ENCODE results near the gene PPP2R3C. TPM values are rescaled to one million over a fixed set of nuclear protein-coding genes. Genes with fewer than 3 reads are reported as not detected.

PPP2R3C gene
- total RNA-seq, 1 experiment from 2014 or later: 28.8 TPM

GRCh38 chr14:35146711-35147149 is 24.9 kb upstream of the PPP2R3C start:
- no peaks in the 10 kb centered on the region for H3K27me3 ChIP-seq (ENCODE audit: control insufficient read depth, insufficient read depth, low read length)
- DNase-seq: no peak

GRCh38 chr14:35144029-35144428 is 22.2 kb upstream of the PPP2R3C start:
- H3K27me3 ChIP-seq (ENCODE audit: control insufficient read depth, insufficient read depth, low read length): no peaks in the 10 kb centered on the region
- no peak for DNase-seq
- H3K36me3 ChIP-seq (replicated peaks; ENCODE audit: control insufficient read depth, insufficient read depth, low read length): no peaks in the 10 kb centered on the region
- H3K4me3 ChIP-seq (ENCODE audit: insufficient read depth, low read depth, low read length): no peak overlapping the region

More at GRCh38 chr14:35146711-35147149, 24.9 kb upstream of the PPP2R3C start:
- H3K4me3 ChIP-seq (ENCODE audit: insufficient read depth, low read depth, low read length): no peak overlapping the region
- no peaks in the 10 kb centered on the region for H3K36me3 ChIP-seq (replicated peaks; ENCODE audit: control insufficient read depth, insufficient read depth, low read length)

- H3K4me3 ChIP-seq (ENCODE audit: insufficient read depth, low read depth, low read length): no peak overlapping the region
- H3K27me3 ChIP-seq (ENCODE audit: control insufficient read depth, insufficient read depth, low read length): no peaks in the 10 kb centered on the region
- no peak for DNase-seq
- no peaks in the 10 kb centered on the region for H3K36me3 ChIP-seq (replicated peaks; ENCODE audit: control insufficient read depth, insufficient read depth, low read length)
Measured at GRCh38 chr14:35140718-35141581, 19.2 kb upstream of the PPP2R3C start.

- Histone ChIP-seq H3K4me3 (ENCODE audit: insufficient read depth, low read depth, low read length) (no peak overlapping the region), H3K27me3 (ENCODE audit: control insufficient read depth, insufficient read depth, low read length) (no peaks in the 10 kb centered on the region), H3K36me3 (replicated peaks; ENCODE audit: control insufficient read depth, insufficient read depth, low read length) (peaks cover 2% of the 10 kb centered on the region)
- DNase-seq: no peak
Measured at GRCh38 chr14:35138585-35138984, 16.8 kb upstream of the PPP2R3C start.

- Histone ChIP-seq H3K36me3 (replicated peaks; ENCODE audit: control insufficient read depth, insufficient read depth, low read length) (peaks cover 2% of the 10 kb centered on the region), H3K4me3 (ENCODE audit: insufficient read depth, low read depth, low read length) (no peak overlapping the region), H3K27me3 (ENCODE audit: control insufficient read depth, insufficient read depth, low read length) (no peaks in the 10 kb centered on the region)
- DNase-seq: no peak
Measured at GRCh38 chr14:35134329-35135123, 12.7 kb upstream of the PPP2R3C start.

- no peaks in the 10 kb centered on the region for H3K27me3 ChIP-seq (ENCODE audit: control insufficient read depth, insufficient read depth, low read length)
- no peak overlapping the region for H3K4me3 ChIP-seq (ENCODE audit: insufficient read depth, low read depth, low read length)
- no peak for DNase-seq
- H3K36me3 ChIP-seq (replicated peaks; ENCODE audit: control insufficient read depth, insufficient read depth, low read length): peaks cover 2% of the 10 kb centered on the region
Measured at GRCh38 chr14:35133542-35134328, 11.9 kb upstream of the PPP2R3C start.

- 0 out of 2 replicates have a peak, but pooled peaks cover 2% of the 10 kb centered on the region for H3K36me3 ChIP-seq (replicated peaks; ENCODE audit: control insufficient read depth, insufficient read depth, low read length)
- no peak overlapping the region for H3K4me3 ChIP-seq (ENCODE audit: insufficient read depth, low read depth, low read length)
- no peak for DNase-seq
- no peaks in the 10 kb centered on the region for H3K27me3 ChIP-seq (ENCODE audit: control insufficient read depth, insufficient read depth, low read length)
Measured at GRCh38 chr14:35124127-35124526, 2.3 kb upstream of the PPP2R3C start.

GRCh38 chr14:35123388-35123703 is 1.6 kb upstream of the PPP2R3C start:
- Histone ChIP-seq H3K4me3 (ENCODE audit: insufficient read depth, low read depth, low read length) (peak overlapping the region; percentile 66; the same call in 1 of the 2 replicates), H3K27me3 (ENCODE audit: control insufficient read depth, insufficient read depth, low read length) (no peaks in the 10 kb centered on the region), H3K36me3 (replicated peaks; ENCODE audit: control insufficient read depth, insufficient read depth, low read length) (0 out of 2 replicates have a peak, but pooled peaks cover 2% of the 10 kb centered on the region)
- DNase-seq: no peak

GRCh38 chr14:35122696-35123387 is 1.1 kb upstream of the PPP2R3C start:
- peak overlapping the region; percentile 66 for H3K4me3 ChIP-seq (ENCODE audit: insufficient read depth, low read depth, low read length)
- peak; percentile 10 for DNase-seq
- H3K36me3 ChIP-seq (replicated peaks; ENCODE audit: control insufficient read depth, insufficient read depth, low read length): 0 out of 2 replicates have a peak, but pooled peaks cover 2% of the 10 kb centered on the region

GRCh38 chr14:35121026-35121886 is 534 bp downstream of the PPP2R3C start:
- Histone ChIP-seq H3K4me3 (ENCODE audit: insufficient read depth, low read depth, low read length) (peak overlapping the region; percentile 66), H3K36me3 (replicated peaks; ENCODE audit: control insufficient read depth, insufficient read depth, low read length) (no peaks in the 10 kb centered on the region), H3K27me3 (ENCODE audit: control insufficient read depth, insufficient read depth, low read length) (no peaks in the 10 kb centered on the region)
- no peak for DNase-seq

More at GRCh38 chr14:35122696-35123387, 1.1 kb upstream of the PPP2R3C start:
- no peaks in the 10 kb centered on the region for H3K27me3 ChIP-seq (ENCODE audit: control insufficient read depth, insufficient read depth, low read length)

GRCh38 chr14:35117112-35117511 is 4.7 kb downstream of the PPP2R3C start:
- DNase-seq: no peak

GRCh38 chr14:35116242-35116641 is 5.5 kb downstream of the PPP2R3C start:
- Histone ChIP-seq H3K4me3 (ENCODE audit: insufficient read depth, low read depth, low read length) (no peak overlapping the region), H3K27me3 (ENCODE audit: control insufficient read depth, insufficient read depth, low read length) (no peaks in the 10 kb centered on the region), H3K36me3 (replicated peaks; ENCODE audit: control insufficient read depth, insufficient read depth, low read length) (no peaks in the 10 kb centered on the region; the same call in 1 of the 2 replicates)
- no peak for DNase-seq

More at GRCh38 chr14:35117112-35117511, 4.7 kb downstream of the PPP2R3C start:
- H3K36me3 ChIP-seq (replicated peaks; ENCODE audit: control insufficient read depth, insufficient read depth, low read length): no peaks in the 10 kb centered on the region
- H3K4me3 ChIP-seq (ENCODE audit: insufficient read depth, low read depth, low read length): no peak overlapping the region
- H3K27me3 ChIP-seq (ENCODE audit: control insufficient read depth, insufficient read depth, low read length): no peaks in the 10 kb centered on the region

- Histone ChIP-seq H3K27me3 (ENCODE audit: control insufficient read depth, insufficient read depth, low read length) (no peaks in the 10 kb centered on the region), H3K4me3 (ENCODE audit: insufficient read depth, low read depth, low read length) (no peak overlapping the region), H3K36me3 (replicated peaks; ENCODE audit: control insufficient read depth, insufficient read depth, low read length) (no peaks in the 10 kb centered on the region; the same call in none of the 2 replicates)
- DNase-seq: no peak
Measured at GRCh38 chr14:35114036-35114435, 7.8 kb downstream of the PPP2R3C start.
